ENCODE data around the gene TMEM25. TPM values are rescaled to one million over a fixed set of nuclear protein-coding genes. Genes with fewer than 3 reads are reported as not detected.

Gene TMEM25
- 4.2 and 6.0 TPM in 2 replicates for total RNA-seq

DNA sequence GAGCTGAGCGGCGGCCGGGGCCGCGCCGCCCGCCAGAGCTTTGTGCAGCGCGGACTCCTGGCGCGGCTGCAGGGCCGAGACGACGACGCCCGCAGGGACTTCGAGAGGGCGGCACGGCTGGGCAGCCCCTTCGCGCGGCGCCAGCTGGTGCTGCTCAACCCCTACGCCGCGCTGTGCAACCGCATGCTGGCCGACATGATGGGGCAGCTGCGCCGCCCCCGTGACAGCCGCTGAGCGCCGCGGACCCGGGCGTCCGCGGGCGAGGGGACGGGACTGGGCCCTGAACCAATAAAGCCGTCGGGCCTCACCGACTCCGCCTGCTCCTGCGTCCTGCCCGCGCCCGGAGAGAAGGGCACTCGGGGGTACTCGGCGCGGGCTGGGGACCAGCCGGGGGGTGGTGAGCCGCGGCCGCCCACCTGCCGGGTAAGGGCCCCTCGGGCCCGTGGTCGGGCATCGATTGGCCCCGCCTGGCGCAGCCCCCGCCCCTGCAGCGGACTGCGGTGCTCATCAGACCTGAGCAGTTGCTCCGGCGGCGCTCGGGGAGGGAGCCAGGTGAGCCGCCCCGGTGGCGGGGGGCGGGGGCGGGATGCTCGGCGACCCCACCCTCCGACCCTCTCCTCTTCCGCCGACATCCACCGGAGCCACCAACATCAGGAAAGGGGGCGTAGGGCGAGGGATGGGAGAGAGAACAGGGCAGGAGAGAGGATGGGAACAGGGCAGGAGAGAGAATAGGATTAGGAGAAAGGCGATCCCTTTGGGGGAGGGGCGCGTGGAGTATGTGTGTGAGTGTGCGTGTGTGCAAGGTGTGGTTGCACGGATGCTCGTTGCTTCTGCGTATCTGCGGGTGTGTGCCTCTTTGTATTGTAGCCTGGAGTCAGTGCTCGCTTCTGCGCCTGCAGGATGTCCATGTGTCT, at the start of gene TMEM25:
Gene TMEM25, plus strand, starts transcription at position 510 of the 914 bp plus-strand sequence. CDS start 610 bp downstream, outside the sequence.

DNA sequence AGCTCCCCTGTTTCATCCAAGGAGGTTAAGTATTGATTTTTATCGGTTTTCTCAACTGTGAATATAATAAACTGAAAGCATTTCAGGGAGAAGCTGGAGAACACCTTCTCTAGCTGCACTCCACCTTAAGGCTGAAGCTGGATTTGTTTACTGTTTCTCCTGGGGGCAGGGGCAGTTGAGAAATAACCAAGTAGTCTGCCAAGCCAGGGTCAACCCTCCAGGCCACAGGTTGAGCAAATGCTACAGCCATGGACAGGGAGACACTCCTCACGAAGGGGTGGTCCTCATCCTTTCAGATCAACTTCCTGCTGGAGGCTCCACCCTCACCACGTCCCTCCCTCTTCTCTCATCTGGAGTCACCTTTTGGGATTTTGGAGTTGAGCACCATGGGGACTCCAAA, 3.9 kb upstream of the TMEM25 start, which contains the start of gene TTC36:
Gene TTC36, plus strand, starts transcription at position 366 of the 400 bp plus-strand sequence. Its CDS starts 21 bp downstream, at position 387.

DNA sequence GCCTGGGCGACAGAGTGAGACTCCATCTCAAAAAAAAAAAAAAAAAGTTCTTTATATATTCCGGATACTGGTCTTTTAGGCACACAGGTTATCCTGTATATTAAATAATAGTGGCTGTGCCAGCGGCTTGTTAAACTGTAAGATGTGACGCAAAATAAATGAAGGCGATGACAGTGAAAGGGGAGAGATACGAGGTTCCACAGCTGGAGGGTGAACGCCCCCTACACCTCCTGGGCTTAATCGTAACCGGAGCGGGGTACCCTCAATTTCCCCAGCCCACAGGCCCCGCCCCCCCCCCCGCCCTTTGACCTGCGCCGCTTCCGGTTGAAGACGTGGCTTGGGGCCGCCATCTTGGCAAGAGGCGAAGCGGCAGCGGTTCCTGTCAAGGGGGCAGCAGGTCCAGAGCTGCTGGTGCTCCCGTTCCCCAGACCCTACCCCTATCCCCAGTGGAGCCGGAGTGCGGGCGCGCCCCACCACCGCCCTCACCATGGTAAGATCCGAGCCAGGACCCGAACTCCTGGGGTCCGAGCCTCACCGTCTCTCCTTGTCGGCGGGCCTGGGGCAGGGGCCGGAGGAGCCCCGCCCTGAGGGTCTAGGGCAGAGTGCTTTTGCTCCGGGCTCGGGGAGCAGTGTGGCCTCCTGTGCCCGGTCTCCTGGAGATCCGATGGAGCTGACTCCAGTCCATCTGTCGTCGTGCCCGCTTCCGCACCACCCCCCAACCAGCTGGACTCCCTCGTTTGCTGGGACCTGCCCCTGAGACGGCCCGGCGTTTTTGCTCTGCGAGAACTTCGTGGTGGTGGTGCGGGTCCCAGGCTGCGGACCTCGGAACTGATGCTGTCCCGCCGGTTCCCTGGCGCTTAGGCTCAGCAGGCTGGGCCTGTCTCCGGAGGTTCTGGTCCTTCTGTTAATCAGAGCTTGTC, 41.3 kb downstream of the TMEM25 start, which contains the start of gene ARCN1:
Gene ARCN1, plus strand, starts transcription at position 349 of the 920 bp plus-strand sequence. Its CDS starts 139 bp downstream, at position 488.

Other genes starting within 250 kb of the TMEM25 start
- gene CD3E, start 226.5 kb upstream of the TMEM25 start, total RNA-seq: not detected in 2 replicates
- not detected in 2 replicates for gene CD3D, start 188.5 kb upstream of the TMEM25 start, total RNA-seq
- not detected in 2 replicates for gene CD3G, start 186.8 kb upstream of the TMEM25 start, total RNA-seq
- 31.8 and 36.5 TPM in 2 replicates for gene UBE4A, start 171.6 kb upstream of the TMEM25 start, total RNA-seq
- 40.3 and 41.5 TPM in 2 replicates for gene ATP5MG, start 129.6 kb upstream of the TMEM25 start, total RNA-seq
- gene KMT2A, start 94.7 kb upstream of the TMEM25 start, total RNA-seq: 18.8 and 20.1 TPM in 2 replicates
- not detected in 2 replicates for gene TTC36, start 3.7 kb upstream of the TMEM25 start, total RNA-seq
- 19.5 and 31.3 TPM in 2 replicates for gene IFT46, start 34.7 kb downstream of the TMEM25 start, total RNA-seq
- 151 and 155 TPM in 2 replicates for gene ARCN1, start 41.2 kb downstream of the TMEM25 start, total RNA-seq
- gene PHLDB1, start 76.4 kb downstream of the TMEM25 start, total RNA-seq: 99.8 and 122 TPM in 2 replicates
- not detected in 2 replicates for gene TREH, start 148.5 kb downstream of the TMEM25 start, total RNA-seq